ENCODE measurements around the gene STEAP4.
"Not testable (repeated sequence)": the region's sequence is repeated elsewhere in the genome, so short reads cannot be mapped to it uniquely, and the experiment has no call there.

STEAP4 gene

GRCh38 chr7:88268051-88268450 lies 38.6 kb downstream of the STEAP4 start:
- DNase-seq (ENCODE audit: low read depth) = no peak

DNA sequence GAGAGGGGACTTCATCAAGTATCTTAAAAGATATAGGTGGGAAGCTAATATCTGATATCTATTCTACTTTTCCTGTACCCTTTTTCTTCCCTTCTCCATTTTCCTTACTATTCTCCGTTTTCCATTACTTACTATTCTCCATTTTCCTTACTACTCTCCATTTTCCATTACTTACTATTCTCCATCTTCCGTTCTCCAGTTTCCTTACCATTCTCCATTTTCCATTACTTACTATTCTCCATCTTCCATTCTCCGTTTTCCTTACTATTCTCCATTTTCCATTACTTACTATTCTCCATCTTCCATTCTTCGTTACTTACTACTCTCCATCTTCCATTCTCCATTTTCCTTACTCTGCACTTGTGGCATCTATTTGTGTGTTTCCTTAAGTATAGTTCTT lies 39.3 kb downstream of the STEAP4 start:
- no peak for DNase-seq (ENCODE audit: low read depth)

GRCh38 chr7:88264987-88265386 lies 41.7 kb downstream of the STEAP4 start:
- DNase-seq (ENCODE audit: low read depth) = not testable (repeated sequence)

GRCh38 chr7:88262562-88262961 lies 44.1 kb downstream of the STEAP4 start:
- no peak for DNase-seq (ENCODE audit: low read depth)

- no peak for DNase-seq (ENCODE audit: low read depth)
Measured at GRCh38 chr7:88260719-88261118, 46.0 kb downstream of the STEAP4 start.

DNA sequence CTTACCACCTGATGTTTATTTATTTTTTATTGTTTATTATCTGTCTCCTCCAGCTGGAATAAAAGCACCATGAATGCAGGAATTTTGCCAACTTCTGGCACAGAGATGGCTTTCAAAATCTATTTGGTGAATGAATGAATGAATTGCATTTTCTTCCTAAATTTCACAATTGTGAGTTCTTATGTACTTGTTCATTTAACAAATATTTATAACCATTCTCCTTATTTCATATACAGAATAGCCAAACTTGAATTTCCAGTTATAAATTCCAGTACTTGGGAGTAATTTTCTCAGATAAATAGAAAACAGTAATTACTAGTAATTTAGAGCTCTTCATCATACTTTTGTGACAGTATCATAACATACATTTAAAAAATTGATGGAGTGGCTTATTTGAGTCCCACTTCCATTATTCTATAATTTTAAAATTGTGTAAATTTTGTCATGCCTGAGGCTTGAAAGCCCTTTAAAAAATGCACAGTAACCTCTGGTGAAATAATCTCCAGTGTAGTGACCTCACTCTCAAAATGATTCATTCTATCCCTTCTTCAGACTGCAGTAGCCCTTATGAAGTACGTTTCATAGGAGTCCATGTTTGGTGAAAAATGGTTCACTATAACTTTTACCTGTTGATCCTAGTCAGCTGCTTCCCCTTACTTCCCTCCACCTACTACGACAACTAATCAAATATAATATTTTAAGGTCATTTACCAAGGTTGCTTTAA lies 46.9 kb downstream of the STEAP4 start:
- no peak for DNase-seq (ENCODE audit: low read depth)

DNA sequence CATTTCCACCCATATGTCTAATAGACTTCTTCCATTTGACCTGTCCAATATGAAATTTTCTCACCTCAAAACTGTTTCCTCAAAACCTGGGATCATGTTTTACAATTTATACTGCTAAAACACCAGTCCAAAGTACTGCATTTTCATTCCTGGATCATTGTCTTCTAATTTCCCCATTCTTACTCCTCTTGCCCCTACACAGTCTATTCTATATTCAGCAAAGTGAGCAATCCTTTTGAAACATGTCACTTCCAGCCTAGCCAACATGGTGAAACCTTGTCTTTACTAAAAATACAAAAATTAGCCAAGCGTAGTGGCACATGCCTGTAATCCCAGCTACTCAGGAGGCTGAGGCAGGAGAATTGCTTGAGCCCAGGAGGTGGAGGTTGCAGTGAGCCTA lies 48.4 kb downstream of the STEAP4 start:
- DNase-seq (ENCODE audit: low read depth) = not testable (repeated sequence)

- DNase-seq (ENCODE audit: low read depth) = no peak
Measured at GRCh38 chr7:88256906-88257305, 49.8 kb downstream of the STEAP4 start.

DNA sequence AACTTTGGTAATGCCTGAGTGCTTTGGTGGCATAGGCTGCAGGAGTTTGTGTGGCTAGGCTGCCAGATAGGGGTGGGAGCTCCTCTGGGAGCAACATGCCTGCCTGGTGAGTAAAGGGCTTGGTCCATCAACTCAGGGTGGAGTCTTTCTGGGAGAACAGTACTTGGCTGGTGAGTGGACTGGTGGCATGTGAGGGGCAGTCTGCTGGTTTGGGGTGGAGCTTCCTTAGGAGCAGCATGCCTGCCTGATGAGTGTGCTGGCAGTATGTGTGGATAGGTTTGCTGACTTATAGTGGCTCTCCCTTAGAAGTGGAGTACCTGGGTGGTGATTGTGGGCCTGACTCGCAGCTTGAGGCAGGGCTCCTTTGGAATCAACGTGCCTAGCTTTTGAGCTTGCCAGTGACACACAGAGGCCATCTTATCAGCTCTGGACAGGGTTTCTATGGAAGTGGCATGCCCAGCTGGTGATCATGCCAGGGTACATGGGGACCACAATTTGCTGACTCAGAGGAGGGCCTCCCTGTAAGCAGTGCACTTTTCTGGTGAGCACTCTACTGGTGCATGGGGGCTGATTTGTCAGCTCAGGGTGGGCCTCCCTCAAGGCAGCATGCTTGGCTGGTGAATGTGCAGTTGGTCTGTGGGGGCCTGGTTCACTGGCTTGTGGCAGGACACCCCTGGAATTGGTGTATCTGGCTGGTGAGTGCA lies 51.8 kb downstream of the STEAP4 start:
- no peak for DNase-seq (ENCODE audit: low read depth)

DNA sequence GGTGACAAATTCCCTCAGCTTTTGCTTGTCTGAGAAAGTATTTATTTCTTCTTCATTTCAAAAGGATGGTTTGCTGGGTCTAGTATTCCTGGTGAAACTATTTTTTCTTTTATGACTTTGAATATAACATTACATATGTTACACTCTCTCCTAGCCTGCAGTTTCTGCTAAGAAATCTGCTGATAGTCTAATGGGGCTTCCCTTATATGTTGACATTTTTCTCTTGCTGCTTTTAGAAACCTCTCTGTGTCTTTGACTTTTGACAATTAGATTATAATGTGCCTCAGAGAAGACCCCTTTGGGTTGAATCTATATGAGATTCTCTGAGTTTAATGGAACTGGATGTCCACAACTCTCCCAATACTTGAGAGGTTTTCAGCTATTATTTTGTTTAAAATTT lies 53.1 kb downstream of the STEAP4 start:
- no peak for DNase-seq (ENCODE audit: low read depth)

DNA sequence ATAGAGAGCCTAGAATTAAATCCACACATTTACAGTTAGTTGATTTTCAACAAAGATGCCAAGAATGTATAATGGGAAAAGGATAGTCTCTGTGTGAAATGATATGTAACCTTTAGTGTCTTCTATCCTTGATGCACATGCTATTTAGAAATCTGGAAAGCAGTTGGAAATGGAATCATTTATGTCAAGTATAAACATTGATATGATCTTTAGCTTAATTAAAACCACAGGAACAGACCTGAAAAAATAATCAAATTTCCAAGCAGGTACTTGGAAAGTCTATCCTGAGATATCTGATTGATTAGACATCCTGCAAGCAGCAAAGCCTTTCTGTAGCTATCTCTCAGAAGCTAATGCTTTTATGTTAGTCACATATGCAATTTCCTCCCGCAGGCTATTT lies 62.4 kb downstream of the STEAP4 start:
- no peak for DNase-seq (ENCODE audit: low read depth)

DNA sequence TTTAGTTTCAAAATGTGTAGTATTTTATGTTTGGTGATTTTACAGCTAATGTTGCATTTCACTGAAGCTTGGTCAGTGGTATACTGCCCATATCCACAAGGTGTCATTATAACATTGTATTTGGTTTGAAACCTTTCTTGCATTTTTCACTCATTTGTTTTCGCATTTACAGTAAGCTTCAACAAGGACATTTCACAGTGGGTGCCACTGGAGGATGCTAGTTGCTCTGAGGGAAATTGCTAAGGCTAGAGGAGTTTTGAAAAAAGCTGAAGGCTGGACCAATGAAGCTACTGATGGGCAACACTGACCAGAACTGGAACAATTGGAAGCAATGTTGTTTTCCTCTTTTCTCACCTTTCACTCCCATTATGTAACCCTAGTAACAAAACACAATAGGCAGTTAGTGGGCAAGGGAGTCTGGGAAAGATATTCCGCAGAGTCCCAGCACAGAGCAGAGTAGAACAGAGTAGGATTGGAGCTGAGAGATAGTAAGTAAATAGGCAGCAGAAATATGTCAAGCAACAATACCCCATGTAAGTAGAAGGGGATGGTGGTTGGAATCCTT lies 63.3 kb downstream of the STEAP4 start:
- no peak for DNase-seq (ENCODE audit: low read depth)

DNA sequence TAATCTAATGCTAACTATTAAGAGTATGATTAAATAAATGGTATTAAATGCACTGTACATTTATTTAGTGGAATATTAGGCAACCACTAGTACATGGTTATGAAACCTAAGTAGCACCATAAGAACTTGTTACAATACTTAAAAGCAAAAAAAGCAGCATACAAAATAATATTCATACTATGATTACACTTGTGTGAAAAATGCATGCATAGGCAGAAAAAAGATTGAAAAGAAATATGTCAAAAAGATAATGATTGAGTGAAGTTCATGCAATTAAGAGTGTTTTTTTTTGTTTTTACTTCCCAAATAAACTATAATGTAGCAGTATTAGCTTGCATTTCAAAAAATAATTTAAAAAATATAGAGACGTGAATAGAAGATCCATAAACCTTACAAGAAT lies 66.8 kb downstream of the STEAP4 start:
- no peak for DNase-seq (ENCODE audit: low read depth)

DNA sequence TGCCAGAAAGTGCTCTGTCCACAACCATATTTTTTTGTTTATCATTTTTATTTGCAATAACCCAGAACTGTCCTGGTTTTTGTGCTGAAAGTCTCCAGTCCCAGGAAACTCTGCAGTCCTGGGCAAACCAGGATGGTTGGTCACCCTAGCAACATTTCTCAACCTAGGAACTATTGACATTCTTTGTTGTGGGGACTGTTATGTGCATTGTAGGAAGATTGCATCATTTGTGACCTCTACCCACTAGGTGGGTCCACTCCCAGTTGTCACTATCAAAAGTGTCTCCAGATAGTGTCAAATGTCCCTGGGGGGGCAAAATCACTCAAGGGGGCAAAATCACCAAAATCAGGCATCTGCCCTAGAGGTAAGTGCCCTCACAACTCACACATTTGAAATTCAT lies 72.9 kb downstream of the STEAP4 start:
- DNase-seq (ENCODE audit: low read depth) = no peak

DNA sequence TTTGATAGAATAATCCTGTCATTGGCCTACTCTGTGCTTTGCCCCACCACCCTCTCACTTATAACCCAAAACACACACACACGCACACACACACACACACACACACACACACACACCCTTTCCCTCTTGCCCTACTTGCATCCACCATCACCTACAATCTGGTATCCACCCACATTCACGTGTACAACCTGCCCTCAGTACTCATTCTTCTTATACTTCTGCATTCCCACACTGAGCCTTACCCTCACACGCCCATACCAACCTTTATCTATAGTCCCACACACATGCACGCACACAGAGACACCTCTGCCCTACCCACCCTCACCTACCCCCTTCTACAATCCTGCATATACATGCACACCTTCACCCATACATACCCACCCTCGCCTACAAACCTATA lies 76.0 kb downstream of the STEAP4 start:
- DNase-seq (ENCODE audit: low read depth) = no peak

GRCh38 chr7:88229302-88229995 lies 77.2 kb downstream of the STEAP4 start:
- DNase-seq (ENCODE audit: low read depth) = no peak

GRCh38 chr7:88226886-88227516 lies 79.7 kb downstream of the STEAP4 start:
- DNase-seq (ENCODE audit: low read depth) = no peak

- DNase-seq (ENCODE audit: low read depth) = no peak
Measured at GRCh38 chr7:88226201-88226600, 80.5 kb downstream of the STEAP4 start.

DNA sequence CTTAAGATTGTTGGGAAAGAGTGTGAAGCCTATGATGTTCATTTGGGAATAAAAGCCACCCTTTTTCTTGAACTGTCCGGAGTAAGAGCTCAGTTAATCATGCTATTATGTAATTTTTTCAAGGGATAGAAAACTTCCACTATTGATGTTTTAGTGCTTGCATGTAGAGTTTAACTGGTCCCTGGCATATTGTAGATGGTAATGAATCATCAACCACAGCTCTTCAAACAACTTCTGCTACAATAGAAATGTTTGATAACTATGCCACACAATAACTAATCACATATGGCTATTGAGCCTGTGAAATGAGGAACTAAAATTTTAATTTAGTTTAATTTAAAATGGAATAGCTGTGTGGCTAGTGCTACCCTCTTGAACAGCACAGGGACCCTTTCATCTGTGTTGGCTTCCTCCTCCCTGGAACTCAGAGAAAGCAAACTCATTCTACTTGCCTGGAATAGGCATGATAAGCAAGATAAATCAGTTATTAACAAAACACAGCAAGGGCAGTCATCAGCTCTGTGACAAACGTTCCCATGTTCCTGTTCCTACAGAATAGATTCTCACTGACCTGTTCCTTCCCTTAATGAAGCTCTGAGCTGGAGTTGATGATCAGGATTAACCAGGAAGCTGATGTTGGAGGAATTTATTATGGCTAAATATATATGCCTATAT lies 82.0 kb downstream of the STEAP4 start:
- DNase-seq (ENCODE audit: low read depth) = no peak

- DNase-seq (ENCODE audit: low read depth) = no peak
Measured at GRCh38 chr7:88223265-88223664, 83.4 kb downstream of the STEAP4 start.

Data from stimulated activated CD8-positive, alpha-beta memory T cell treated with anti-CD3 and anti-CD28 coated beads, Interleukin-15, amount 100 ng/mL, for 1 hour (primary cell).